CD4-positive, alpha-beta T cell treated with Interleukin-10 for 1 hour (primary cell): ENCODE measurements around the gene HDAC10.

Experiments
- DNase-seq: peaks from one replicate; pipeline ENCODE4 v3.0.0-alpha.2; 2020

The HDAC10 gene

GRCh38 chr22:50197856-50198623 is 53.0 kb downstream of the HDAC10 start:
- DNase-seq = no peak

- DNase-seq = no peak
These were observed 53.9 kb downstream of the HDAC10 start for GRCh38 chr22:50197000-50197800.

GRCh38 chr22:50196256-50196655 is 54.8 kb downstream of the HDAC10 start:
- no peak for DNase-seq
